ENCODE measurements around the gene TAOK2. TPM values are rescaled to one million over a fixed set of nuclear protein-coding genes. Genes with fewer than 3 reads are reported as not detected.
A peak's percentile ranks its signal among the peaks of the same experiment; 100 is the strongest.
"Not testable (repeated sequence)": the region's sequence is repeated elsewhere in the genome, so short reads cannot be mapped to it uniquely, and the experiment has no call there.

Gene TAOK2
- total RNA-seq, result 49.8 TPM
- long read RNA-seq, full-length matches to known transcripts, result 7 of 55 reads
- long read RNA-seq, partial matches to known transcripts, result 20 of 55 reads
- long read RNA-seq, other reads (novel, unspliced or antisense), result 28 of 55 reads

DNA sequence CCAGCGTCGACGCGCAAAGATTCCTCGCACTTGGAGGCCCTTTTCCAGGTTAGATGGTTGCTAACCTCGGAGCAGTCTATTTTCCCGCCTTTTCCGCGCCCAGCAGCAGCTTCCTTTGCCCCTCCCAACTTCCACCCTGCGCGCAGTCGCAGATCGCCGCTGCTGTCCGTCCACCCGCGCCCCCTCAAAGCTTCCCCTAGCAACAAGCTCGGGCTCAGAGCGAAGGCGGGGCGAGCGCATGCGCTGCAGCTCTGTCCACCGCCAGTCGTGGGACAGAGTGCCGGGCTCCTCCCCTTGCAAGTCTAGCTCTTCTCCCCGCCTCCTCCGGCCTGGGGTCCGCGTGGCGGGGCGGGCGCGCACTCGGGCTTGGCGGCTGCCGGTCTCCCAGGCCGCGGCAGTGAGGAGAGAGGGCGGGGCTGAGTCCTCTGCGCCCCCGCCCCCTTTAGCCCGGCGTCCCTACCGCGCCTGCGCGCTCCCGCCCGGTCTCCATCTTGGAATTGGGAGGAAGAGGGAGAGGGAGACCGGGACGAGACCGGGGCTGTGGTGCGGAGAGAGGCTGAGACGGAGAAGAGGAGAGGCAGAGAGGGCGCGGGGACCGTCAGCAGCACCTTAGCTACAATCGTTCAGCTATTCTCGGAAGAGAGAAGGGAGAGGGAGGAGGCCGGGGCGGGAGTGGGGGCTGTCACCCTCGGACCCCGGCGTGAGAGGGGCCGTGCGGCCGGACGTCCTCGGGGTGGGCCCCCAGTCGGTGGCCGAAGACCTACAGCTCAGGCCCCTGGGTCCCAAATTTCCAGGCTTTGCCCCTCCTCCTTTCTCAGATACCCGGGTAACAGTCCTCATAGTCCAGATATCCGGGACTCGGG, at the start of gene TAOK2:
TAOK2 (plus strand) TSS at position 485 of the 863 bp plus-strand sequence. CDS start 3,905 bp downstream, outside the sequence.
- DNase-seq (ENCODE audit: low spot score), result peak; percentile 99

- peak; percentile 57 for DNase-seq (ENCODE audit: low spot score)
Observed at GRCh38 chr16:29925105-29925756, 48.4 kb upstream of the TAOK2 start.

DNA sequence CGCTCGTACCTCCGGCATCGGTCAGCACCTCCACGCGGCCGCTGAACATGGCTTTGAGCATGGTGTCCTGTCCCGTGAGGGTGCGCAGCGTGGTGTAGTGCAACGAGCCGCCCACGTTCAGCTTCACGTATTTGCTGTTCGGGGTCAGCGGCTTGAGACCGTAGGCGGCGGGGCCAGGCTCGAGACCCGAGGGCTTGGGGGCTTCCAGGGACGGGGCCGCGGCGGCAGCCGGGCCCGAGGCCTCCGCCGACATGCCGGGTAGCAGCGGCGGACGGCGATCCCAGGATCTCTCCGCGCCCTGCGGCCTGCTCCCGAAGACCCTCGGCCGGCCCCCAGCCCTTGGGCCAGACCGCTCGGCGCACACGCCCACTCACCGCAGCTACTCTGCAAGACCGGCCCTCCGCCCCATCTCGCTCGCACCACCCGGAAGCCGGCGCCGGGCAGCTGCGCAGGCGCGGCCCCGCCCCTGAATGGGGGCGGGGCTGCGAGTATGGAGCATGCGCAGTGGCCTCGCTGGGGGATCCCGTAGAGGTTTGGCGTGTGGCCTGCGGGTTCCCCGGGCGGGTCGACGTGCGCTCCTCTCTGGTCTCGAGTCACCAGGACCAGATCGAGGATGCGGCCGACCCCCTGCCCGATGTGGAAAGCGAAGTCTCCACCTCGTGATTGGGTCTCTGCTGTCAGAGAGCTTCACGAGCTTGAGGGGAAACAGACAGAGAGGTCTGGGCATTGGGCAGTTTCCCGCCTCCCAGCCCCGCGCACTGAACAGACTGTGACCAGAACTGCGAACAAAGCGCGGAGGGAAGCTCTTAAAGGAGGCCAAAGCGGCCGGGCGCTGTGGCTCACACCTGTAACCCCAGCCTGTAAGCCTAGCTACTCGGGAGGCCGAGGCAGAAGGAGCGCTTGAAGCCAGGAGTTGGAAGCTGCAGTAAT, 47.6 kb upstream of the TAOK2 start, which contains the start of gene KCTD13:
KCTD13 (minus strand) TSS at position 446 of the 930 bp plus-strand sequence; CDS start at position 253, 193 bp downstream.
- peak; percentile 97 for DNase-seq (ENCODE audit: low spot score)

DNA sequence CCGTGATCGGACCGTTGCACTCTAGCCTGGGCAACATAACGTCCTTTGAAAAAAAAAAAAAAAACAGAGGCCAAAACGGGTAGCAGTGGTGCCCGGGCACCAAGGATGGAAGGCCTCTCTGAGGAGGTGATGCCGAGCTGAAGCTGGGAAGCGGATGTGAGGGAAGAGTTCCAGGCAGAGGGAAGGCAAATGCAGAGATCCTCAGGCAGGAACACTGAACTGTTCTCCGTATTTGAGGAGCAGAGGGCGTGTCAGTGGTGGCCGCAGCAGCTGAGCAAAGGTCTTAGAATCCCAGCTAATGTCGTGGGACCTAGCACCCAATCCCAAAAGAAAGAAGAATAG, 47.0 kb upstream of the TAOK2 start:
- DNase-seq (ENCODE audit: low spot score), result peak; percentile 83

DNA sequence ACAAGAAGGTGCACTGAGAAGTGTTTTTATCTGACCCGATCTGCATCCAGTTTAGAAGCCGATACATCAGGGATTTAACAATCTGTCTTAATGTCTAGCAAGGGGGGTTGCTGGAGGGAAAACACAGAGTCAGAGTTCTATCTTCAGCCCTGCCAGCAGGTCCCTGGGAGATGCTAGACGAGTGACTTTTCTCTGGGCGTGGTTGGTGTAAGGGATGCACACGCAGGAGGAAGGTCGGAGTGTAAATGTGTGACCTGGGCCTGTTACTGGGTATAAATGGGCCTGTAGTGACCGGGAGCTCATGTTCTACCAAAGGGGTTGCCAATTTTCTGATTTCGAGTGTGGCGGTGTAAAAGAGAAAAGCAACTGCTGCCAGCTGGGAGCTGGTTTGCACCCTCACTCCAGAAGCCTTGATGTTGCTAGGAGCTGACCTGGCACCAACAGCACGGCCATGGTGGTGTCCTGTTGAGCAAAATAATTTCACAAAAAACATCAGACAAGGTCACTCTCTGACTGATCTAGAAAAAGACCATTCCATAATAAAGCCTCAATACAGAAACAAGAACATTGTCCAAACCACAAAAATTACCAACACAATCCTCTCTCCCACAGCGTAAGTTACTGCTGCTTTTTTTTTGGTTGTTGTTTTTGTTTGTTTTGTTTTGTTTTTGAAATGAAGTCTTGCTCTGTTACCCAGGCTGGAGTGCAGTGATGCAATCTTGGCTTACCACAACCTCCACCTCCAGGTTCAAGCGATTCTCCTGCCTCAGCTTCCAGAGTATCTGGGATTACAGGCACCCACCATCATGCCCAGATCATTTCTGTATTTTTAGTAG, 46.4 kb upstream of the TAOK2 start:
- DNase-seq (ENCODE audit: low spot score), result peak; percentile 24

- DNase-seq (ENCODE audit: low spot score), result not testable (repeated sequence)
Observed at GRCh38 chr16:29931750-29932149, 41.9 kb upstream of the TAOK2 start.

DNA sequence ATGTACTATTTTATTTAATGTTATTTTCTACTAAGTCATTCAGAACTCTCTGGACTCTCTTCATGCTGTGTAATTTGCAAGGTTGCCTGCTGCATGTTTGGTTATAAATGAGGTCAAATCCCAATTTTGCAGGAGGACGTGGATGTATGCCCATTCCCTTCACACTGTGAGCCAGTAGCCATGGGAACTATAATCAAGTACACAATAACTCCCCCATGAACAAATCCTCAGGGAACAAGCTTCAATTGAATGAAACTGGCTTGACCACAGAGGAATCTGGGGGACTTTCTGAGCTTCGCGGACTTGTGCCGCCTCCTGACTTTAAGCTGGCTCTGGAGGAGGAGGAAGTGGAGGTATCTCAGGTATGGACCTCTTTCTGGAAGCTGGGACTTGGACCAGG, 33.0 kb upstream of the TAOK2 start:
- DNase-seq (ENCODE audit: low spot score), result no peak

DNA sequence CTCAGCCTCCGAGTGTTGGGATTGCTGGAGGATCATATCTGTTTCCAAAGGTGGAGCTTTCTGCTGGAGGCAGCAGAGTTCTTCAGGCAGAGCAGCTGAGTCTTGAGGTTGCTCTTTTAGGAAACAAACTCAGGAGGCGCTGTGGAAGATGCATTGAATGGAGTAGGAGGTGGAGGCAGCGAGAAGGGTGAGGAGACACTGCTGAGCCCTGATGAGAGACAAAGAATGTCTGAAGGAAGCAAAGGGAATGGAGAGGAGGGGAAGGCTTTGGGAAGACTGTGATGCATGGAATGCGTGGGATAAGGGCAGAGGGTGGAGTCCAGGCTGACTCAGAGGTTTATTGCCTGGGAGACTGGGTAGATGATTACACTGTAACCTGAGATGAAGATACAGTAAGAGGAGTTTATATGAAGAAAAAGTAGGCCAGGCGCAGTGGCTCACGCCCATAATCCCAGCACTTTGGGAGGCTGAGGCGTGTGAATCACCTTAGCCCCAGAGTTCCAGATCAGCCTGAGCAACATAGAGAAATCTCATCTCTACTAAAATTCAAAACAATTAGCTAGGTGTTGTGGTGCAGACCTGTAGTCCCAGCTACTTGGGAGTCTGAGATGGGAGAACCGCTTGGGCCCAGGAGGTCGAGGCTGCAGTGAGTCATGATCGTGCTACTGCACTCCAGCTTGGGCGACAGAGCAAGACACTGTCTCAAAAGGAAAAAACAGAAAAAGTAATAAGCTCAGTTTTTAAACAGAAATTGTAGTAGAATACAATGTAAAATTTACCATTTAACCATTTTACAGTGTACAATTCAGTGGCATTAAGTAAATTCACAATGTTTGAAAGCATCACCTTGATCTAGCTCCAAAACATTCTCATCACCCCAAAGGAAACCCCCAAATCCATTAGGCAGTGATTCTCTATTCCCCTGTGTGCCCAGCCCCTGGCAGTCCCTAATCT, 29.5 kb upstream of the TAOK2 start:
- peak; percentile 37 for DNase-seq (ENCODE audit: low spot score)

DNA sequence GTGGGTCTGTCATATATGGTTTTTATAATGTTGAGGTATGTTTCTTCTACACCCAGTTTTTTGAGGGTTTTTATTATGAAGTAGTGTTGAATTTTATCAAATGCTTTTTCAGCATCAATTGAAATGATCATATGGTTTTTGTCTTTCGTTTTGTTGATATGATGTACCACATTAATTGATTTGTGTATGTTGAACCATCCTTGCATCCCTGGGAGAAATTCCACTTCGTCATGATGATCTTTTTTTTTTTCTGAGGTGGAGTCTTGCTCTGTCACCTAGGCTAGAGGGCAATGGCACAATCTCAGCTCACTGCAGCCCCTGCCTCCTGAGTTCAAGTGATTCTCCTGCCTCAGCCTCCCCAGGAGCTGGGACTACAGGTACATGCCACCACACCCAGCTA, 25.8 kb upstream of the TAOK2 start:
- DNase-seq (ENCODE audit: low spot score), result peak; percentile 14

GRCh38 chr16:29950806-29951461, 22.7 kb upstream of the TAOK2 start:
- DNase-seq (ENCODE audit: low spot score), result peak; percentile 60

DNA sequence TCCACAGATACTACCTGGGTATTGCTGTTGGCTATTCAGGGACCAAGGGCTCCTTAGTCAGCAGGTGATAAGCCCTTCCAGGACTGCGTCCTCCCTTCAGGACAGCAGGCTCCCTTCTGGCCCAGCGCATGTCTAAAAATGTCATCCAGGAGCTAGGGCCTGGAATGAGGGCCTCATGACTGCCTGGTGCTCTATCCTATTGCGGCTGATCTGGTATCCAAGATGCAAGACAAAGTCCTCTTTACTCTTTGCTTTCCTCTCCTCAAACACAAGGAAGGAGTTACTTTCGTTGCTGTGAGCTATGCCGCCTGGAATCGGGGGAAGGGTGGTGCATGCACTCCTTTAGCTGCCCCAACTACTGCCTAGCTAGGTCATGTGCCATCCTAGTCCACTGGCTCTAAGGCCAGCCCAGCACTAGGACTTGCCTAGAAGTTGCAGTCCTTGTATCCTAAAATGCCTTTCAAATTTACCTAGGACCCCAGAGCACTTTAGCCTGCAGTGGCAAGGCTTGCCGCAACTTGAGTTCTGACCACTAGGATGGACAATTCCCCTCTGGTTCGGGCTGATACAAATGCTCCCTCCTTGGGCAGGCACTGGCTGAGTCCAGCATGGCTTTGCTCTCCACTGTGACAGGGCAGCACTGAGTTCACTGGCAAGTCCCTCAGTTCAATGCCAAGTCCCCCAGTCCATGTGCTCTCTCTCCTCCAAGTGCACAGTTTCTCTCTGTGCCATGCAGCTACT, 21.9 kb upstream of the TAOK2 start:
- peak; percentile 59 for DNase-seq (ENCODE audit: low spot score)

DNA sequence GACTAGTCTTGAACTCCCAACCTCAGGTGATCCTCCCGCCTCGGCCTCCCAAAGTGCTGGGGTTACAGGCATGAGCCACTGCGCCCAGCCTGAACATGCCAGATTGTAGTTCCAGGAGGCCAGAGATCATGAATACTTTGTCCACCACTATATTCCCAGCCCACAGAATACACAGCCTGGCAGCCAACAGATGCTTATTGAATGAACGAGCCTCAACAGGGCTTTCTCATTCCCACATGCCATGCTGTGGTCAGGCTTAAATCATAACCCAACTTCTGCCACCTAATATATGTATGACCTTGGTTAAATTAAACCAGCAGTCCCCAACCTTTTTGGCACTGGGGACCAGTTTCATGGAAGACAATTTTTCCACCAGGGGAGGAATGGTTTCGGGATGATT, 14.9 kb upstream of the TAOK2 start:
- peak; percentile 62 for DNase-seq (ENCODE audit: low spot score)

GRCh38 chr16:29959293-29959692, 14.4 kb upstream of the TAOK2 start:
- peak; percentile 37 for DNase-seq (ENCODE audit: low spot score)

- not testable (repeated sequence) for DNase-seq (ENCODE audit: low spot score)
Observed at GRCh38 chr16:29959821-29960220, 13.8 kb upstream of the TAOK2 start.

- no peak for DNase-seq (ENCODE audit: low spot score)
Observed at GRCh38 chr16:29961127-29961478, 12.6 kb upstream of the TAOK2 start.

DNA sequence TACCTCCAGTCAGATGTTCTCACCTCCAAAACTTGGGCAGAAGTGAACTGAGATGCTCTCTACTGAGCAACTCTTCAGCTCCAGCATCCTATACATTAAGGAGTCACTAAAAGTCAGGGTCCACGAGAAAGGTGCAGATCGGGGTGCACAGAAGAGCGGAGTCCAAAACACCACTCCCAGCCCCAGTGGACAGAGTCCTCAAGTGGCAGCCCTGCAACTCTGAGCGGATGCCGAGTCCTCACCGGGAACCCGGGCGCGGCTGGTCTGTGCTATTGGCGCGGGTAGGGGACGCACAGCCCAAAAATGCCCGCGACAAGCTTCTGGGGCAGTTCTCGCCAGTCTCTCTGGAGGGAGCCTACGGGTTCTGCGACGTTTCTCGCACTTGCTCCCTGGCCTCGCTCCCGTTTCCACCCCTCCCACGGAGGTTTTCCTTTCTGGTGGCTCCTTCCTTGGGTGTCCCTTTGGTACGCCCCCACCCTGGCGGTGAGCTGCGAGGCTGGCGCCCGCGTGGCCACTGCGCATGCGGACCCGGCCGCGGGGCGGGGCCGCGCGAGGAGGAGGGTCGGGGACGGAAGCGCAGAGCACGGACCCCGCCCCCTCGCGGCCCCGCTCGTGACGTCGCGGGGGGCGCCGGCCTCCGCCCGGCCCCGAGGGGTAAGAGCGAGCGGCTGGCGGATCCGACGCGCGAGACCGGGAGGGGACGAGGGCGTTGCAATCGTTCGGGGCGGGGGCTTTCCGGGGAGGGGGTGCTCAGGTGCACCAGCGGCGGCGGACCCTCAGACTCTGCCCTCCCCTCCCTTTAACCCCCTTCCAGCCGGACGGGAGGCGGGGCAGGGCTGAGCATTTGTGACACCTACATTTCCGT, 12.0 kb upstream of the TAOK2 start, which contains the start of gene TMEM219:
TMEM219 (plus strand) TSS at position 601 of the 865 bp plus-strand sequence. CDS start 1,065 bp downstream, outside the sequence.
- DNase-seq (ENCODE audit: low spot score), result peak; percentile 98

Data from mesenteric fat pad (tissue), 1 donor.